ENCODE results near the gene CAMTA1.

CAMTA1 gene

GRCh38 chr1:7229186-7229585 is 443.9 kb downstream of the CAMTA1 start:
- DNase-seq (ENCODE audit: low spot score): no peak

- no peak for DNase-seq (ENCODE audit: low spot score)
Measured at GRCh38 chr1:7229696-7230631, 444.7 kb downstream of the CAMTA1 start.

GRCh38 chr1:7232441-7233236 is 447.4 kb downstream of the CAMTA1 start:
- no peak for DNase-seq (ENCODE audit: low spot score)

DNA sequence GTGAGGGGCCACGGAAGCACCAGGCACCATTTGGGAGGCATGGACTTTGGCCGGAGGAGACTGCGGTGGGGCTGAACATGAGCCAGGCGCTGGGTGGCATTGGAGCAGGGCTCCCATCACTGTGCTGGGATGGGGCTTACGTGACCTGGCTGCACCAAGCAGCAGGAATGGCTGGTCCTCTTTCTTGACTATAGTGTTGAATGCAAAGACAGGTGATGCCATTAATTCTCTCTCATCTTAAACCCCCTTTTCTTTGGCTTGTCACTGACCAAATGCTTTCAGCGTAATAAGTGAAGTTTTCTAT is 447.9 kb downstream of the CAMTA1 start:
- no peak for DNase-seq (ENCODE audit: low spot score)

DNA sequence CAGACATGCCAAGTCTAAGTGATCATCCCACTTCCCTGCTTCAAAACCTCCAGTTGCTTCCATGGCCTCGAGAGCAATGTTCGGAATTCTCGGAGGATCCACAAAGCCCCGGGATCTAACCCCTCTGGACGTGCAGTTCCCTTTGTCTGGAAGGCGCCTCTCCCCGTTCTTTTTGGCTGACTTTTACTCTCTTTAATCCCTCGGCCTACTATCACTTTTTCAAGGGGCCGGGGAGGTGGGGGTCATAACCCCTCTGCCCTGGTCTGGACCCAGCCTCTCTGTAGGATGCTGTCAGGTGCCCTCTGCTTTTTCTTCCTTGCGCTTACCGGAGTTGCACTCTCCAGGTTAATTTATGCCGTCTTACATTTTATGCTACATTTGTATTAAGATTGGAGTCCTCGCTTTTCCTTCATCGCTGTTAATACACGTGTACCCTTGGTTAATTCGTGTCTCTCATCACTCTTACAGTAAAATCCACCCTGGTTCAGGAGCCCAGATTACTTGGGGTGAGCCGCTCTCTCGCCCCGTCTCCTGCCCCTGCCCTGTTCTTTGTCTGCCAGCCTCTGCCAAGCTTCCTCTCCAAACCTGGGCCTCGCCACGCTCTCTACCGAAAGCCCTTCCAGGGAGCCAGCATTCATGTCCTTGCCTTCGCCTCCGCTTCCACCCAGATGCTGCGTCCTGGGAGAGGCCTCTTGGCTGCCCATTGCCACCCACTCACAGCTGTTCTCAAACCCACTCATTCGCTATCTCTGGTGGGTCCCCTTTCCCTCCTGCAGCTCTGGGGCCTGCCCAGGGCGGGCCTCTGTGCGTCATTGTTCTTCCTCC is 448.6 kb downstream of the CAMTA1 start:
- no peak for DNase-seq (ENCODE audit: low spot score)

DNA sequence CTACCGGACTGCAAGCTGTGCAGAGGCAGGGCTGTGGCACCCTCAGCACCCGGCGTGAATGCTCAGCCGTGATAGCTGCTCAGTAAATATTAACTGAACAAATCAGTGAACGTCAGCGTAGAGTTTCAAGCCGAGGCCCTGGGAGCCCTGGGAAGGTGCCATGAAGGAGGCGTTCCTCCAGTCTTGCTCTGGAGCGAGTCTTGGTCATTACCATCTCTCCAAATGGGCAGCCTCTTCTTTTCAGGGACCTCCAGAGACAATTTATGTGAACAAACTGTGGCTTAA is 449.2 kb downstream of the CAMTA1 start:
- DNase-seq (ENCODE audit: low spot score): no peak

DNA sequence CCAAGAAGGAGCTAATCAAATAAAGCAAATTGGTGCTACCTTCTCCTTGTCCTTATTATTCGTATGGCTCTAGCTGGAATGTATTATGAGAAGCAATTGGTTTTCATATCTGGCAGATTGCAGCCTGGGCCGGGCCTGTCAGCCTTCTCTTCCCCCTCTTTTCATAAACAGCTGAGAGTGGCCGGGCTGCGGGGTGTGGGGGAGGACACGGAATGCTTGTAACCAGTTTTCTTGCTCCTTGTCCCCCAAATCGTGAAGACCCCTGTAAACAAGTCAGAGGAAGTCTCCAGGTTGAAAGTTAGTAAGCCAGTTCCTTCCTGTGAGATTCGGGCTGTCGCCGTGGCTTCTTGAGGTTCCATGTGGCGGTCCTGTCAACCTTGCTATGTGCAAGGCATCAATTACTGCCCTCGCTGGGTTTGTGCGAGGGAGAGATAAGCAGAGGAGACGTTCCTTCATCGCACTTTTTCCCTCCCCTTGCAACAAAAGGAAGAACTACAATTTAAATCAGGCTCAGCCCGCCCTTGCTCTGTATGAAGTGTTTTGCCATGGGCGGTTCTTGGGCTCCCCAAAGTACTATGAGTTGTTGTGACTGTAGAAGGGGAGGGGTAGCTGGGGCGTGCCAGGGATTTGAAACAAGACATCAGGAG is 450.7 kb downstream of the CAMTA1 start:
- no peak for DNase-seq (ENCODE audit: low spot score)

- no peak for DNase-seq (ENCODE audit: low spot score)
Measured at GRCh38 chr1:7236844-7237515, 451.7 kb downstream of the CAMTA1 start.

DNA sequence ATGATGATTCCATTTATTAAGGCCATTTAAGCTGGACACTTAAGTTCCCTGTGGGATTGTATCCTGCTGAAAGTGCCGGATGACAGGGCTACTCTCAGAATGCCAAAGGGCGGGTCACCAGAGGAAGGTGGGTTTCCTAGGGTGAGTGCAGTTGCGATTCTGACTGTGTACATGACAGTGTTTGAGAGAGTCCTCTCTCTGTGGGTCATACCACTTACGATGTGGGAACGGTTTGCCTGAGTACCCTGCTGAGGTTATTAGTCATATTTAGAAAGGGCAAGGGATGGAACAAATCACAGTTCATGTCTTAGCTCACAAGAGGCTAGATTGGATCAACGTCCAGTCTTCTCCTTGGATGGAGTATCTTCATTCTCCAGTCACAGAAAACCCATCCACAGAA is 461.9 kb downstream of the CAMTA1 start:
- no peak for DNase-seq (ENCODE audit: low spot score)

DNA sequence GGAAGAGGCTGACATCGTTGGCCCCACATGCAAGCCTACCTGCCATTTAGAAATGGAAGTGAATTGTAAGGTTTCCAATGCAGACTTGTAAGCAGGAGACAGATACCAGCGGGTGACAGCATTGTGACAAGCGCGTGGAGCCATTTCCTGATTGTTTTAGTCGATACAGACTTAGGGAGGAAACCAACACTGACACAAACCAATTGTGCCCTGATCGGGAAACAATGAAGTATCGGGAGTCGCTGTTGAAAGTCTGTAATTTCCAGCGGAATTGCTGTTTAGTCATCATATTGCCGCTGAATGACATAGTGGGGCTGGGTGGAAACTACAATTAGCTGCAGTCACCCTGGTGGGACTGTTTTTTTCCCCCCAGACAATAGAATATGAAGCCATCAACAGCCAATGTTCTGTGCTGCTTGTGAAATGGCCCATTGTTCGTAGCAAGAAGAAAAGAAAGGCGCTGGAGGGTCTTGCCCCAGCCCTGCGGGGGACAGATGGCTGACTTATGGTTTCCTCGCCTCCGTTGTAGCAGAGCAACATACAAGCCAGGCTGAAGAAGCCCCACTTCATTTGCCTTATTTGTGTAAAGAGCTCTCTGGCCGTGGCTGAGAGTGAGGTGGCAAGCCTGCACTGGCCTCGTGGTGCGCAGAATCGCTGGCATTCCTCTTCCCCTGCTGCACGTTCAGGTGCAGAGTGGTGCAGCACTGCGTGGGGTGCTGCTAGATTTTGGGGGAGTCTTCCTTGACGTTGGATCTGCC is 462.7 kb downstream of the CAMTA1 start:
- DNase-seq (ENCODE audit: low spot score): no peak

DNA sequence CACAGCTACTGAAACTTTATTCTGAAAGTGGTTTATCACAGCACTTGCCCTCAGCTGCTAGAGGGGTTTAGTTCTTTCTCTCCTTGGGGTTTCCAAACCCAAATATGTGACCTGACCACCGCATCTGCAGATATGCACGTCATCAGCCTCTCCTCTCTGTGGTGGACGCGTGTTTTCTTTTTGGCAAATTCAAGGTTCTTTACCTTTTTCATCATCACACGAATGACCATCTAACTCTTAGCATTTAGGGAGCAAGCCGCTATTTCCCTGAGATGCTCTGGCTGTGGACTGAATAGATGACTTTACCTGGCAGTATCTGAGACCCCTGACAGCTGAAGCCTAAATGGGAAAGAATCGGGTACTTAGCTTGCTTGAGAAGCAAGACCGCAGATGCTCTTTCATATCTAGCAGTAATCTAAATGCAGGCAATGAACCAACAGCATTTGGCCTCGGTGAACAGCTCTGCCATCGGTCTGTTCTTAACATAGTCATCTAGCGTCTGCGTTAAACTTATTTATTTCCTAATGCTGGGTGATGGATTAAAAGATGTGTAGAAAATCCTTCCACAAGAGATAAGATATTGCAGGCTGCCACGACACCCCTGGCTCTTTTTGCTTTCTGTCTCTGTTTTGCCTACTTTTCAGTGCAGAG is 463.4 kb downstream of the CAMTA1 start:
- DNase-seq (ENCODE audit: low spot score): no peak

DNA sequence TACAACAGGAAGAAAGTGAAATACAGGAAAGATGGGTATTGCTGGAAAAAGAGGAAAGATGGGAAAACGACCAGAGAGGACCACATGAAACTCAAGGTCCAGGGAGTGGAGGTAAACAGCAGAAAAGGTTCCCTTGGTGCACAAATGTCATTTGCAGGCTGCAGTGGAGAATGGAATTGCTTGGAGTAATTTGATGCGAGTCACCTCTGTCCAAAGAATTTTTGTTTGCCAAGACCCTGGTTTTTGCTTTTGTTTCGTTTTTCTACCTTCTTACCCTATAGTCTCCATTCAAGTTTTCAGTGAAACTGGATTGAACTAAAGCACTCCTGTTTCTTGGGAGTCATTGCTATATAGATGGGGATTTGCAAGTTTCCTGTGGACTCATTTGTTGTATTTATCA is 464.3 kb downstream of the CAMTA1 start:
- DNase-seq (ENCODE audit: low spot score): no peak

GRCh38 chr1:7250176-7250575 is 464.9 kb downstream of the CAMTA1 start:
- DNase-seq (ENCODE audit: low spot score): no peak

GRCh38 chr1:7250597-7251453 is 465.6 kb downstream of the CAMTA1 start:
- no peak for DNase-seq (ENCODE audit: low spot score)

DNA sequence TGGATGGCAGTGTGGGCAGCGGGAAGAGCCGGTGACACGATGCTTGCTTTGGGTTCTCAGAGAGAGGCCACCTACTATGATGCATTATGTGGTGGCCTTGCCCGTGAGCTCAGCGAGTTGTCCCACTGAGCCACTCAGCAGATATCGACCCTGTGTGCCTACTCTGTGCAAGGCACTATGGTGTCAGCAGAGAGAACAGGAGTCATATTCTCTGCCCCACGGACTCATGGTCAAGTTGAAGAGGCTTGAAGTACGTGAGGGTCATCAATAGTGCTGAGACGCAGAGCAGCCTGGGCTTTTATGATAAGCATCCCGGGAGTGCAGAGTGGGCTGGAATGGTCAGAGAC is 466.2 kb downstream of the CAMTA1 start:
- DNase-seq (ENCODE audit: low spot score): no peak

- DNase-seq (ENCODE audit: low spot score): no peak
Measured at GRCh38 chr1:7252411-7253117, 467.3 kb downstream of the CAMTA1 start.

DNA sequence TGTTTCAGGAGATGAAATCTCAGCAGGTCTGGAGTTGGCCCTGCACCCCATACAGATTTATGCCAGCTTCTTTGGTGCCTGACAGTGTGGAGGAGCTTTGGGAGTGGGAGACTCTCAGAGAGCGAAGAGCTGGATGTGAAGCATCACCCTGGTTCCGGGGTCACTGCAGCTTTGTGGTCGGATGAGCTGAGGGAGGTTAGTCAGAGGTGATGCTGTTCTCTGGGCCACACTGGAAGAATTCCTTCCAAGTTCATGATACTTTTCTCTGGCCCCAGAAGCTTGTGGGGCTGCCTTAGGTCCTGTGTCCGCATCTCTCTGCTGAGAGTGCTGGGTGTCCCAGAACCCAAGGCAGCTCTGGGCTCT is 467.8 kb downstream of the CAMTA1 start:
- no peak for DNase-seq (ENCODE audit: low spot score)

- DNase-seq (ENCODE audit: low spot score): no peak
Measured at GRCh38 chr1:7253988-7254587, 468.8 kb downstream of the CAMTA1 start.
